ENCODE data around the gene RFXANK.

DNA sequence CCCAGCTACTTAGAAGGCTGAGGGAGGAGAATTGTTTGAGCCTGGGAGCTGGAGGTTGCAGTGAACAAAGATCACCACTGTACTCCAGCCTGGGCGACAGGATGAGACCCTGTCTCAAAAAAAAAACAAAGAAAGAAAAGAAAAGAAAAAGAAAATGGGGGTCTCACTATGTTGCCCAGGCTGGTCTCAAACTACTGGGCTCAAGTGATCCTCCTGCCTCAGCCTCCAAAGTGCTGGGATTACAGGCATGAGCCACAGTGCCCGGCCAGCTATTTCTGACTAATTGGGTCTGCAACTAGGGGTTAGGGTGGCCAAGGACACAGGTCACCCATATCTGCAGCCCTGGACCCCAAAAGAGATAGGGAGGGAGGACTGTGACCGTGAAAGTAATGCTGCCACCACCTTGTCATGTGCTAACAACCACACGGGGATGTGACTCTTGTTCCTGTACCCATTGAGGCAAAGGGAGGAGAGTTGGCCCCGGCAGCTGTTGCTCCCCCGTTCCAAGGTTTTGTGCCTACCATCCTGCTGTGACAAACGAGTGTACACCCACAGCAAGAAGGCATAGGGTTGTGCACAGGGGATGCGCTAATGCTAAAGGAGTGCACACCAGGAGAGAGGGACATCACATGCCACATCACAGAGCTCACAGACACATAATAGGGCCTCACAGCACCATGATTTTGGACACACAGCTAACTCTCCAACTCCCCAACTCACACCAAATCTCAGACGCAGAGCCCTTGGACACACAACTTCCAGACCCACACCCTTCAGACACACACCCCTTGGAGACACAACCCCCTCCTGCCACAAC lies 22.6 kb upstream of the RFXANK start:
- TF ChIP-seq, protein P1, sequence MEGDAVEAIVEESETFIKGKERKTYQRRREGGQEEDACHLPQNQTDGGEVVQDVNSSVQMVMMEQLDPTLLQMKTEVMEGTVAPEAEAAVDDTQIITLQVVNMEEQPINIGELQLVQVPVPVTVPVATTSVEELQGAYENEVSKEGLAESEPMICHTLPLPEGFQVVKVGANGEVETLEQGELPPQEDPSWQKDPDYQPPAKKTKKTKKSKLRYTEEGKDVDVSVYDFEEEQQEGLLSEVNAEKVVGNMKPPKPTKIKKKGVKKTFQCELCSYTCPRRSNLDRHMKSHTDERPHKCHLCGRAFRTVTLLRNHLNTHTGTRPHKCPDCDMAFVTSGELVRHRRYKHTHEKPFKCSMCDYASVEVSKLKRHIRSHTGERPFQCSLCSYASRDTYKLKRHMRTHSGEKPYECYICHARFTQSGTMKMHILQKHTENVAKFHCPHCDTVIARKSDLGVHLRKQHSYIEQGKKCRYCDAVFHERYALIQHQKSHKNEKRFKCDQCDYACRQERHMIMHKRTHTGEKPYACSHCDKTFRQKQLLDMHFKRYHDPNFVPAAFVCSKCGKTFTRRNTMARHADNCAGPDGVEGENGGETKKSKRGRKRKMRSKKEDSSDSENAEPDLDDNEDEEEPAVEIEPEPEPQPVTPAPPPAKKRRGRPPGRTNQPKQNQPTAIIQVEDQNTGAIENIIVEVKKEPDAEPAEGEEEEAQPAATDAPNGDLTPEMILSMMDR (IDR thresholded peaks at IDR 0.05), result no peak
- no peak for TF ChIP-seq ZFX (IDR thresholded peaks at IDR 0.05; ENCODE audit: borderline replicate concordance)

All from 22Rv1 (cell line).